HG02870 (cell line): Measurements from ENCODE around the gene ZFC3H1.

Source experiments
- ATAC-seq: cut with Tn5 transposase; IDR thresholded peaks from one replicate; pipeline ENCODE4 v1.9.1; 2021; ENCODE audit warnings: mild to moderate bottlenecking, moderate library complexity; ENCODE audit not compliant: unreplicated experiment

ZFC3H1 gene

GRCh38 chr12:71641390-71641789 lies 22.3 kb downstream of the ZFC3H1 start:
- ATAC-seq = no peak

- ATAC-seq = no peak
Measured at GRCh38 chr12:71640316-71640715, 23.3 kb downstream of the ZFC3H1 start.

- peak; percentile 34 for ATAC-seq
Measured at GRCh38 chr12:71639341-71639760, 24.3 kb downstream of the ZFC3H1 start.

- no peak for ATAC-seq
Measured at GRCh38 chr12:71638499-71638898, 25.1 kb downstream of the ZFC3H1 start.

GRCh38 chr12:71636704-71637115 lies 26.9 kb downstream of the ZFC3H1 start:
- peak; percentile 65 for ATAC-seq

- no peak for ATAC-seq
Measured at GRCh38 chr12:71627438-71628002, 36.1 kb downstream of the ZFC3H1 start.

GRCh38 chr12:71626768-71627167 lies 36.9 kb downstream of the ZFC3H1 start:
- ATAC-seq = no peak

- ATAC-seq = peak; percentile 60
Measured at GRCh38 chr12:71626098-71626497, 37.5 kb downstream of the ZFC3H1 start.

- ATAC-seq = no peak
Measured at GRCh38 chr12:71625476-71625875, 38.2 kb downstream of the ZFC3H1 start.

GRCh38 chr12:71621938-71622337 lies 41.7 kb downstream of the ZFC3H1 start:
- ATAC-seq = no peak

GRCh38 chr12:71610031-71610795 lies 53.4 kb downstream of the ZFC3H1 start:
- ATAC-seq = no peak

GRCh38 chr12:71607494-71608330 lies 55.9 kb downstream of the ZFC3H1 start:
- no peak for ATAC-seq

GRCh38 chr12:71605039-71605438 lies 58.6 kb downstream of the ZFC3H1 start:
- no peak for ATAC-seq

GRCh38 chr12:71602761-71603577 lies 60.7 kb downstream of the ZFC3H1 start:
- ATAC-seq = no peak

- ATAC-seq = no peak
Measured at GRCh38 chr12:71601546-71601945, 62.1 kb downstream of the ZFC3H1 start.

GRCh38 chr12:71599210-71599609 lies 64.4 kb downstream of the ZFC3H1 start:
- ATAC-seq = no peak

GRCh38 chr12:71594214-71594948 lies 69.3 kb downstream of the ZFC3H1 start:
- ATAC-seq = no peak

- ATAC-seq = no peak
Measured at GRCh38 chr12:71592841-71593240, 70.8 kb downstream of the ZFC3H1 start.

GRCh38 chr12:71591601-71592000 lies 72.0 kb downstream of the ZFC3H1 start:
- no peak for ATAC-seq

GRCh38 chr12:71589478-71589881 lies 74.2 kb downstream of the ZFC3H1 start:
- ATAC-seq = peak; percentile 77
